ENCODE results near the gene SLC1A7.

SLC1A7 gene

GRCh38 chr1:53088616-53089300 is 53.7 kb downstream of the SLC1A7 start:
- CTCF ChIA-PET, result no interaction called here
- TF ChIP-seq CTBP1 (IDR thresholded peaks at IDR 0.05; ENCODE audit: borderline replicate concordance), result no peak
- no peak for TF ChIP-seq BHLHE40 (IDR thresholded peaks at IDR 0.05; ENCODE audit: borderline replicate concordance)
- no peak for TF ChIP-seq ZNF384 (IDR thresholded peaks at IDR 0.05)
- no peak for TF ChIP-seq SUZ12 (IDR thresholded peaks at IDR 0.05)
- TF ChIP-seq SP1 (IDR thresholded peaks at IDR 0.05), result no peak
- TF ChIP-seq FOXM1 (IDR thresholded peaks at IDR 0.05; ENCODE audit: borderline replicate concordance), result no peak
- no peak for TF ChIP-seq PKNOX1 (IDR thresholded peaks at IDR 0.05)
- TF ChIP-seq LEF1 (IDR thresholded peaks at IDR 0.05; ENCODE audit: borderline replicate concordance), result no peak
- no peak for TF ChIP-seq FOXK2 (IDR thresholded peaks at IDR 0.05)
- no peak for DNase-seq (ENCODE audit: extremely low spot score)
- POLR2A ChIA-PET, result no interaction called here

GRCh38 chr1:53087332-53088285 is 54.8 kb downstream of the SLC1A7 start:
- POLR2A ChIA-PET, result no interaction called here
- CTCF ChIA-PET, result interaction anchor here (0.7 kb wide), 1 partner anchor 183 kb away, joined by 3 read pairs; no protein-coding TSS in a partner anchor
- no peak for TF ChIP-seq ELF4 (IDR thresholded peaks at IDR 0.05)
- TF ChIP-seq FOXM1 (IDR thresholded peaks at IDR 0.05; ENCODE audit: borderline replicate concordance), result no peak
- TF ChIP-seq CTBP1 (IDR thresholded peaks at IDR 0.05; ENCODE audit: borderline replicate concordance), result no peak
- TF ChIP-seq NFRKB (IDR thresholded peaks at IDR 0.05), result no peak
- TF ChIP-seq HDGF (IDR thresholded peaks at IDR 0.05; ENCODE audit: borderline replicate concordance), result no peak
- no peak for TF ChIP-seq FOXK2 (IDR thresholded peaks at IDR 0.05)
- no peak for TF ChIP-seq ZNF384 (IDR thresholded peaks at IDR 0.05)
- TF ChIP-seq SUZ12 (IDR thresholded peaks at IDR 0.05), result no peak
- TF ChIP-seq TARDBP (IDR thresholded peaks at IDR 0.05), result no peak
- TF ChIP-seq LEF1 (IDR thresholded peaks at IDR 0.05; ENCODE audit: borderline replicate concordance), result no peak
- TF ChIP-seq L3MBTL2 (conservative IDR thresholded peaks at IDR 0.05), result no peak
- no peak for TF ChIP-seq BHLHE40 (IDR thresholded peaks at IDR 0.05; ENCODE audit: borderline replicate concordance)
- no peak for TF ChIP-seq FOXA1 (IDR thresholded peaks at IDR 0.05)
- no peak for TF ChIP-seq PKNOX1 (IDR thresholded peaks at IDR 0.05)
- TF ChIP-seq SP1 (IDR thresholded peaks at IDR 0.05), result no peak
- TF ChIP-seq ARNT (IDR thresholded peaks at IDR 0.05), result no peak
- no peak for DNase-seq (ENCODE audit: extremely low spot score)

DNA sequence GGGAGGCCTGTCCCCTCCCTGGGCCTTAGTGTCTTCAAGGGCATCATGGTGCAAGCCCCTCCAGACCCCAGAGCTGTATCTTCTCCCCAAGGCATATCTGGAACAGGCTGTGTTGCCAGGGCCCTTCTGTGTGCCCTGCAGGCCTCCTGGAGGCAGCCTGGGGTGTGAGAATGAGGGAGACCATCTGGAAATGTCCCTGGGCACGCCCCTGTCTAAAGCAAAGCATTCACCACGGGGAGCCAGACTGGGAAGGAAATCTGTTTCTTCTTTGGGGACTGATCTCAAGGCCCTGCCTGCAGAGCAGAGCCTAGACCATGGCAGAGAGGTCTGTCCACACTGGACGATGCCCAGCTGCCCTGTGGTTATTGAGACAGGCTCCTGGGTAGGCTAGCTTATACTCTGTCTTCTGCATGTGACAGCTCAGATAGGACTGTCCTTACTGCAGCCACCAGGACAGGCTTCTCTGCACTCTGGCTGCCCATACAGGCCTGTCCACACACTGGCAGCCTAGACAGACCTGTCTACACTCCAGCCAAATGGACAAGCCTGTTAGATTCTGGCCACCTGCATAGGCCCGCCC is 55.9 kb downstream of the SLC1A7 start:
- DNase-seq (ENCODE audit: extremely low spot score), result no peak
- TF ChIP-seq FOXK2 (IDR thresholded peaks at IDR 0.05) (no peak), FOXM1 (IDR thresholded peaks at IDR 0.05; ENCODE audit: borderline replicate concordance) (no peak)
- ChIA-PET POLR2A (no interaction called here), CTCF (interaction anchor here (0.7 kb wide), 1 partner anchor 182 kb away, joined by 3 read pairs; no protein-coding TSS in a partner anchor)

DNA sequence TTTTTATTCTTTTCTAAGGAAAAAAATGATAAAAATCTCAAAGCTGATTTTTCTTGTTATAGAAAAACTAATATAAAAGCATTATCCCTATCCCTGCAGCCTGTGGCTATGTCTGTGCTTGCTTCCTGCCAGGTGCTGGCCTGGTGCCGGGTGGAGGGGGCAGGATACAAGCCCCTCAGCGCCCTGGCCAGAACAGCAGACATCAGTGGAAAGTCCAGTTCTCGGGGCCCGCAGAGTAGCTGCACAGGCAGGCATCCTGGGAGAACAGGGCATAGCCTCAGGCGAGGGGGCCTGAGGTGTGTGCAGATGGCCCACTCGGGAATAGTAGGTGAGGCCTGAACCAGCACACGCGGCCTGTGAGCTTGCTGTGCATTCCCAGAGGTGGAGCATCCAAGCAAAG is 57.0 kb downstream of the SLC1A7 start:
- no peak for TF ChIP-seq SP1 (IDR thresholded peaks at IDR 0.05)
- no peak for TF ChIP-seq FOXA1 (IDR thresholded peaks at IDR 0.05)
- TF ChIP-seq BHLHE40 (IDR thresholded peaks at IDR 0.05; ENCODE audit: borderline replicate concordance), result no peak
- TF ChIP-seq CTBP1 (IDR thresholded peaks at IDR 0.05; ENCODE audit: borderline replicate concordance), result no peak
- no peak for TF ChIP-seq PKNOX1 (IDR thresholded peaks at IDR 0.05)
- no peak for TF ChIP-seq L3MBTL2 (conservative IDR thresholded peaks at IDR 0.05)
- TF ChIP-seq TARDBP (IDR thresholded peaks at IDR 0.05), result no peak
- no peak for TF ChIP-seq SUZ12 (IDR thresholded peaks at IDR 0.05)
- TF ChIP-seq LEF1 (IDR thresholded peaks at IDR 0.05; ENCODE audit: borderline replicate concordance), result no peak
- no peak for TF ChIP-seq ARNT (IDR thresholded peaks at IDR 0.05)
- no peak for TF ChIP-seq FOXK2 (IDR thresholded peaks at IDR 0.05)
- no peak for TF ChIP-seq ELF4 (IDR thresholded peaks at IDR 0.05)
- TF ChIP-seq ZNF384 (IDR thresholded peaks at IDR 0.05), result no peak
- TF ChIP-seq FOXM1 (IDR thresholded peaks at IDR 0.05; ENCODE audit: borderline replicate concordance), result no peak
- no peak for TF ChIP-seq HDGF (IDR thresholded peaks at IDR 0.05; ENCODE audit: borderline replicate concordance)
- TF ChIP-seq NFRKB (IDR thresholded peaks at IDR 0.05), result no peak
- ChIA-PET POLR2A (no interaction called here), CTCF (no interaction called here)
- no peak for DNase-seq (ENCODE audit: extremely low spot score)

GRCh38 chr1:53084589-53084971 is 57.9 kb downstream of the SLC1A7 start:
- no peak for TF ChIP-seq L3MBTL2 (conservative IDR thresholded peaks at IDR 0.05)
- no peak for TF ChIP-seq CTBP1 (IDR thresholded peaks at IDR 0.05; ENCODE audit: borderline replicate concordance)
- no peak for TF ChIP-seq LEF1 (IDR thresholded peaks at IDR 0.05; ENCODE audit: borderline replicate concordance)
- no peak for TF ChIP-seq FOXM1 (IDR thresholded peaks at IDR 0.05; ENCODE audit: borderline replicate concordance)
- TF ChIP-seq SUZ12 (IDR thresholded peaks at IDR 0.05), result no peak
- no peak for TF ChIP-seq SP1 (IDR thresholded peaks at IDR 0.05)
- TF ChIP-seq PKNOX1 (IDR thresholded peaks at IDR 0.05), result no peak
- TF ChIP-seq FOXA1 (IDR thresholded peaks at IDR 0.05), result no peak
- TF ChIP-seq ZNF384 (IDR thresholded peaks at IDR 0.05), result no peak
- TF ChIP-seq HDGF (IDR thresholded peaks at IDR 0.05; ENCODE audit: borderline replicate concordance), result no peak
- no peak for TF ChIP-seq NFRKB (IDR thresholded peaks at IDR 0.05)
- no peak for TF ChIP-seq ARNT (IDR thresholded peaks at IDR 0.05)
- no peak for TF ChIP-seq BHLHE40 (IDR thresholded peaks at IDR 0.05; ENCODE audit: borderline replicate concordance)
- TF ChIP-seq TARDBP (IDR thresholded peaks at IDR 0.05), result no peak
- no peak for TF ChIP-seq ELF4 (IDR thresholded peaks at IDR 0.05)
- POLR2A ChIA-PET, result interaction anchor here (0.8 kb wide), 1 partner anchor 242 kb away, joined by 3 read pairs; the partner anchor contains the start of gene ZYG11A
- CTCF ChIA-PET, result no interaction called here
- no peak for DNase-seq (ENCODE audit: extremely low spot score)

Data from HEK293T (cell line).